Limb (tissue), 2 donors: ENCODE measurements around the gene NRXN3.

ENCODE experiments used
- DNase-seq, 2 donors: peaks; one replicate each; pipeline ENCODE4 v3.0.0-alpha.2; 2016; ENCODE audit errors: extremely low spot score in 2 of 2

NRXN3 gene

GRCh38 chr14:78319887-78320635, 149.9 kb downstream of the NRXN3 start:
- DNase-seq: no peak

GRCh38 chr14:78324353-78324752, 154.2 kb downstream of the NRXN3 start:
- no peak for DNase-seq

GRCh38 chr14:78325911-78326310, 155.7 kb downstream of the NRXN3 start:
- DNase-seq: no peak

- no peak for DNase-seq
These were observed 157.5 kb downstream of the NRXN3 start for GRCh38 chr14:78327426-78328221.

GRCh38 chr14:78329371-78329770, 159.2 kb downstream of the NRXN3 start:
- no peak for DNase-seq

GRCh38 chr14:78335531-78335930, 165.4 kb downstream of the NRXN3 start:
- DNase-seq: no peak

- no peak for DNase-seq
These were observed 170.1 kb downstream of the NRXN3 start for GRCh38 chr14:78340250-78340649.

- DNase-seq: no peak
These were observed 171.7 kb downstream of the NRXN3 start for GRCh38 chr14:78341827-78342389.

- no peak for DNase-seq
These were observed 172.7 kb downstream of the NRXN3 start for GRCh38 chr14:78342879-78343278.

GRCh38 chr14:78344290-78344689, 174.1 kb downstream of the NRXN3 start:
- DNase-seq: no peak

- no peak for DNase-seq
These were observed 175.1 kb downstream of the NRXN3 start for GRCh38 chr14:78345131-78345744.

GRCh38 chr14:78346747-78347146, 176.6 kb downstream of the NRXN3 start:
- no peak for DNase-seq

GRCh38 chr14:78355109-78355508, 184.9 kb downstream of the NRXN3 start:
- DNase-seq: no peak

GRCh38 chr14:78356391-78356790, 186.2 kb downstream of the NRXN3 start:
- no peak for DNase-seq

- no peak for DNase-seq
These were observed 188.4 kb downstream of the NRXN3 start for GRCh38 chr14:78358591-78358990.

GRCh38 chr14:78359581-78359980, 189.4 kb downstream of the NRXN3 start:
- DNase-seq: no peak

GRCh38 chr14:78363008-78363407, 192.8 kb downstream of the NRXN3 start:
- no peak for DNase-seq

GRCh38 chr14:78367355-78367754, 197.2 kb downstream of the NRXN3 start:
- no peak for DNase-seq

GRCh38 chr14:78383060-78383459, 212.9 kb downstream of the NRXN3 start:
- DNase-seq: no peak

- DNase-seq: no peak
These were observed 228.0 kb downstream of the NRXN3 start for GRCh38 chr14:78398216-78398615.

- DNase-seq: peak in 1 of 2 donors; percentile 57
These were observed 229.2 kb downstream of the NRXN3 start for GRCh38 chr14:78399316-78399889.

- no peak for DNase-seq
These were observed 231.7 kb downstream of the NRXN3 start for GRCh38 chr14:78401866-78402265.
